K562 (cell line): Measurements from ENCODE around the gene CCR2. TPM values are rescaled to one million over a fixed set of nuclear protein-coding genes. Genes with fewer than 3 reads are reported as not detected.
A peak's percentile ranks its signal among the peaks of the same experiment; 100 is the strongest.

Source experiments
- ATAC-seq: fragments of 200-7000 bp; cut with Tn5 transposase; 3 replicates; pipeline ENCODE4 v1.9.1; 2020; ENCODE audit warnings: moderate library complexity
- BruUV-seq: library from RNA; stranded (reverse); fragments of 400-500 nt; replicated peaks from 2 replicates; lab custom pipeline; 2021; lab: Mats Ljungman, UMichigan
- CTCF ChIA-PET: fragments of 300-600 bp; formaldehyde crosslinking; extraction: SDS; loops from one replicate; lab custom pipeline; 2021; ENCODE audit warnings: low intra/inter-chr PET ratio; lab: Yijun Ruan, JAX
- POLR2A ChIA-PET: fragments of 300-600, 350-650 bp; sonication (Branson Sonifier 250); formaldehyde crosslinking; extraction: SDS; loops from one replicate; lab custom pipeline; 2021; ENCODE audit warnings: antibody characterized with exemption, inconsistent platforms; lab: Yijun Ruan, JAX
- DNase-seq, 4 experiments: peaks; one replicate each; pipeline versions ENCODE4 v3.0.0 to v3.0.0-alpha.2; 2011 to 2018; ENCODE audit warnings: low spot score in 3 of 4, mixed read lengths in 3 of 4; ENCODE audit errors: extremely low read depth in 1 of 4
- FAIRE-seq: peaks from 2 replicates; lab custom pipeline; 2011; peaks lifted over from hg19 to GRCh38; lab: Jason Lieb, UNC
- H2AFZ ChIP-seq: 2 replicates; pipeline ENCODE4 v1.6.0; 2011; ENCODE audit warnings: low read depth, low read length, control low read depth, inconsistent platforms
- H3K27ac ChIP-seq: fragments of 200-600 bp; 3 replicates; pipeline ENCODE4 v1.8.0; 2011; ENCODE audit warnings: low read depth, mild to moderate bottlenecking, control low read depth, inconsistent platforms, low read length, moderate library complexity, mixed read lengths; ENCODE audit errors: extremely low read depth
- H3K27me3 ChIP-seq, 2 experiments: fragments of 300-600 bp in 1 of 2; 2 replicates in 1 of 2; 3 replicates in 1 of 2; pipeline versions ENCODE4 v1.6.0 to v1.8.0; 2011; ENCODE audit warnings: inconsistent platforms in 2 of 2, low read length in 2 of 2, mild to moderate bottlenecking in 1 of 2, mixed read lengths in 1 of 2, moderate library complexity in 1 of 2; ENCODE audit not compliant: control insufficient read depth in 2 of 2, insufficient read depth in 2 of 2
- H3K36me3 ChIP-seq: fragments of 300-600 bp; 3 replicates; pipeline ENCODE4 v1.8.0; 2011; ENCODE audit warnings: mild to moderate bottlenecking, low read length, inconsistent platforms; ENCODE audit not compliant: control insufficient read depth, insufficient read depth
- H3K4me1 ChIP-seq, 2 experiments: fragments of 200-600 bp in 1 of 2; replicated peaks in 1 of 2; 2 replicates in 1 of 2; 3 replicates in 1 of 2; pipeline versions ENCODE4 v1.5.1 to v1.8.0; 2011; ENCODE audit warnings: inconsistent platforms in 2 of 2, low read length in 2 of 2, mild to moderate bottlenecking in 1 of 2, mixed read lengths in 1 of 2, moderate library complexity in 1 of 2; ENCODE audit not compliant: control insufficient read depth in 2 of 2, insufficient read depth in 2 of 2
- H3K4me2 ChIP-seq: 2 replicates; pipeline ENCODE4 v1.6.1; 2011; ENCODE audit warnings: low read length, control low read depth, inconsistent platforms, mixed read lengths; ENCODE audit not compliant: insufficient read depth
- H3K4me3 ChIP-seq: fragments of 200-600 bp; sonication (generic), shearing (Covaris generic); 2 replicates; pipeline ENCODE4 v1.5.1; 2016; ENCODE audit warnings: control low read depth, inconsistent platforms
- H3K79me2 ChIP-seq: fragments of 200-600 bp; 3 replicates; pipeline ENCODE4 v1.8.0; 2011; ENCODE audit warnings: low read length, inconsistent platforms; ENCODE audit not compliant: control insufficient read depth, insufficient read depth
- H3K9ac ChIP-seq, 2 experiments: 2 replicates each; pipeline versions ENCODE4 v1.6.0 to v1.6.1; 2011; ENCODE audit warnings: low read depth in 2 of 2, low read length in 2 of 2, control low read depth in 1 of 2, inconsistent platforms in 1 of 2, mild to moderate bottlenecking in 1 of 2, mixed read lengths in 1 of 2; ENCODE audit not compliant: insufficient read depth in 1 of 2
- H3K9me1 ChIP-seq: one replicate; pipeline ENCODE4 v1.6.0; 2011; ENCODE audit warnings: inconsistent platforms, mild to moderate bottlenecking, low read length, moderate library complexity; ENCODE audit not compliant: control insufficient read depth, insufficient read depth
- H3K9me3 ChIP-seq: replicated peaks from 2 replicates; pipeline ENCODE4 v1.5.1; 2011; ENCODE audit warnings: low read depth, low read length, inconsistent platforms; ENCODE audit not compliant: control insufficient read depth, insufficient read depth
- H4K20me1 ChIP-seq: replicated peaks from 2 replicates; pipeline ENCODE4 v1.6.1; 2011; ENCODE audit warnings: low read length, inconsistent platforms, mixed read lengths; ENCODE audit not compliant: control insufficient read depth, insufficient read depth
- ARID2 ChIP-seq: fragments of 450-650 bp; IDR thresholded peaks from 2 replicates; pipeline ENCODE4 v1.6.1; 2017; ENCODE audit warnings: antibody characterized with exemption, mild to moderate bottlenecking
- BRF1 ChIP-seq: IDR thresholded peaks from 3 replicates; pipeline ENCODE4 v1.6.1; 2011; ENCODE audit warnings: borderline replicate concordance, mild to moderate bottlenecking; ENCODE audit not compliant: insufficient read length; ENCODE audit errors: extremely low read depth
- DDX20 ChIP-seq: fragments of 450-650 bp; IDR thresholded peaks from 2 replicates; pipeline ENCODE4 v1.6.1; 2016; ENCODE audit warnings: missing genetic modification characterization, low read depth, mild to moderate bottlenecking, missing compliant biosample characterization, moderate library complexity
- ELF1 ChIP-seq: fragments of 200-800 bp; sonication (Bioruptor generic); IDR thresholded peaks from 2 replicates; pipeline ENCODE4 v1.6.1; 2016; ENCODE audit warnings: missing genetic modification characterization, missing compliant biosample characterization
- FIP1L1 ChIP-seq: fragments of 200-400 bp; formaldehyde crosslinking; IDR thresholded peaks from 2 replicates; pipeline ENCODE4 v1.6.1; 2018; ENCODE audit warnings: mild to moderate bottlenecking, low read depth, low read length; ENCODE audit not compliant: poor library complexity, severe bottlenecking
- GABPA ChIP-seq: fragments of 200-800 bp; sonication (Bioruptor generic); conservative IDR thresholded peaks from 2 replicates; pipeline ENCODE4 v1.6.1; 2016; ENCODE audit warnings: low read depth, missing genetic modification characterization, missing compliant biosample characterization
- HDGF ChIP-seq: fragments of 450-650 bp; IDR thresholded peaks from 2 replicates; pipeline ENCODE4 v1.6.1; 2016
- MECOM ChIP-seq: fragments of 250-450 bp; sonication (Bioruptor Pico); IDR thresholded peaks from 2 replicates; pipeline ENCODE4 v1.8.0; 2022; ENCODE audit warnings: inconsistent platforms
- MTA1 ChIP-seq: fragments of 450-650 bp; IDR thresholded peaks from 2 replicates; pipeline ENCODE4 v1.6.1; 2017; ENCODE audit warnings: borderline replicate concordance
- MXI1 ChIP-seq: IDR thresholded peaks from 2 replicates; pipeline ENCODE4 v1.6.1; 2011; ENCODE audit warnings: low read depth, mild to moderate bottlenecking, improper control_type of control experiment, low read length
- NCOA2 ChIP-seq, 2 experiments: fragments of 450-650 bp; IDR thresholded peaks; 2 replicates each; pipeline ENCODE4 v1.6.1; 2018; ENCODE audit warnings: mild to moderate bottlenecking in 2 of 2, moderate library complexity in 1 of 2; ENCODE audit not compliant: partially characterized antibody in 2 of 2
- NFE2 ChIP-seq: IDR thresholded peaks from 2 replicates; pipeline ENCODE4 v1.6.1; 2014; ENCODE audit warnings: antibody characterized with exemption, low read depth
- POLR2AphosphoS2 ChIP-seq: IDR thresholded peaks from 2 replicates; pipeline ENCODE4 v1.6.1; 2012; ENCODE audit warnings: low read length, improper control_type of control experiment
- RBM22 ChIP-seq: fragments of 200-400 bp; formaldehyde crosslinking; IDR thresholded peaks from 2 replicates; pipeline ENCODE4 v1.6.1; 2018; ENCODE audit warnings: low read length, low read depth; ENCODE audit not compliant: poor library complexity, severe bottlenecking
- SIX5 ChIP-seq, 2 experiments: IDR thresholded peaks; 2 replicates each; pipeline ENCODE4 v1.6.1; 2011; ENCODE audit warnings: low read length in 2 of 2, borderline replicate concordance in 1 of 2, low read depth in 1 of 2, mild to moderate bottlenecking in 1 of 2, moderate library complexity in 1 of 2; ENCODE audit not compliant: insufficient read depth in 1 of 2
- SRF ChIP-seq, 2 experiments: fragments of 250-450, 450-650 bp in 1 of 2; sonication (Bioruptor Pico) in 1 of 2; sonication (generic) in 1 of 2; formaldehyde crosslinking; IDR thresholded peaks; 2 replicates each; pipeline versions ENCODE4 v1.5.0 to v1.5.1; 2020 to 2022; ENCODE audit warnings: mild to moderate bottlenecking in 1 of 2, missing genetic modification reagents in 1 of 2
- SRSF3 ChIP-seq: fragments of 200-400 bp; formaldehyde crosslinking; IDR thresholded peaks from 2 replicates; pipeline ENCODE4 v1.6.1; 2016; ENCODE audit warnings: mild to moderate bottlenecking, low read length, moderate library complexity; ENCODE audit not compliant: insufficient read depth
- TAF7 ChIP-seq: fragments of 450-650 bp; IDR thresholded peaks from 2 replicates; pipeline ENCODE4 v1.6.1; 2016; ENCODE audit warnings: missing genetic modification characterization, missing compliant biosample characterization
- TEAD4 ChIP-seq, 2 experiments: sonication (generic) in 1 of 2; formaldehyde crosslinking in 1 of 2; IDR thresholded peaks; 2 replicates each; pipeline versions ENCODE4 v1.6.1 to v1.8.0; 2012 to 2022; ENCODE audit warnings: borderline replicate concordance in 1 of 2, inconsistent platforms in 1 of 2, low read length in 1 of 2, mild to moderate bottlenecking in 1 of 2, missing genetic modification reagents in 1 of 2
- ZBTB7A ChIP-seq: IDR thresholded peaks from 2 replicates; pipeline ENCODE4 v1.6.1; 2011; ENCODE audit warnings: low read depth, mild to moderate bottlenecking, low read length, moderate library complexity, borderline replicate concordance; ENCODE audit not compliant: control insufficient read depth
- ZFX ChIP-seq: sonication (generic); formaldehyde crosslinking; IDR thresholded peaks from 2 replicates; pipeline ENCODE4 v1.8.0; 2022; ENCODE audit warnings: mild to moderate bottlenecking, missing genetic modification reagents, moderate library complexity
- ZNF133 ChIP-seq: fragments of 250-450 bp; sonication (Bioruptor Pico); IDR thresholded peaks from 2 replicates; pipeline ENCODE4 v1.4.0; 2020; ENCODE audit warnings: mild to moderate bottlenecking
- ZZZ3 ChIP-seq: fragments of 450-650 bp; IDR thresholded peaks from 2 replicates; pipeline ENCODE4 v1.6.1; 2016; ENCODE audit warnings: antibody characterized with exemption, mild to moderate bottlenecking, moderate library complexity
- WGBS: fragments of 100-300 bp; shearing (Covaris generic); methylation state at CpG from one replicate; pipeline ENCODE4 v1.1.6; 2016; ENCODE audit warnings: low coverage, mixed read lengths; ENCODE audit not compliant: insufficient coverage; ENCODE audit errors: missing lambda C conversion rate; 5-methylcytosine and 5-hydroxymethylcytosine counted together
- in situ Hi-C: fragments of 300-500 bp; cut with MboI; formaldehyde crosslinking; loops from 4 replicates; pipeline ENCODE4 v1.15.0; 2018; ENCODE audit warnings: inconsistent platforms, mixed read lengths
- intact Hi-C: fragments of 100-400 bp; cut with micrococcal nuclease; formaldehyde crosslinking; loops from 2 replicates; pipeline ENCODE4 v1.14.2; 2022
- polyA plus RNA-seq, 8 experiments: library from polyadenylated mRNA; depleted of rRNA in 4 of 8; stranded (reverse) in 5 of 8; unstranded in 3 of 8; fragments of >200 nt; fragmentation: Nextera tagmentation in 2 of 8; fragmentation: Illumina TruSeq in 1 of 8; extraction: Ambion mirVana in 2 of 8; extraction: Trizol in 1 of 8; gene quantifications; 2 replicates each; pipeline versions ENCODE4 v1.2.1 to v1.2.3, GENCODE V29; 2011 to 2014; ENCODE audit warnings: inconsistent platforms in 1 of 8, missing spikeins in 1 of 8
- total RNA-seq, 7 experiments: library from RNA; depleted of rRNA in 6 of 7; stranded (reverse); fragments of >200 nt in 6 of 7; fragmentation: Illumina TruSeq in 2 of 7; extraction: Trizol in 2 of 7; gene quantifications; 2 replicates each; pipeline versions ENCODE4 v1.2.1 to v1.2.3, GENCODE V29; 2011 to 2021; ENCODE audit warnings: low replicate concordance in 1 of 7
- TF ChIP-seq, protein P1 (sequence below): sonication (generic); formaldehyde crosslinking; IDR thresholded peaks from 2 replicates; pipeline ENCODE4 v1.9.0; 2022; ENCODE audit warnings: mild to moderate bottlenecking, missing genetic modification reagents

CCR2 gene
- total and polyA plus RNA-seq, 9 of the 15 experiments (the other 6 are each of a cell fraction or from before 2014, with no cell fraction given) = not detected

DNA sequence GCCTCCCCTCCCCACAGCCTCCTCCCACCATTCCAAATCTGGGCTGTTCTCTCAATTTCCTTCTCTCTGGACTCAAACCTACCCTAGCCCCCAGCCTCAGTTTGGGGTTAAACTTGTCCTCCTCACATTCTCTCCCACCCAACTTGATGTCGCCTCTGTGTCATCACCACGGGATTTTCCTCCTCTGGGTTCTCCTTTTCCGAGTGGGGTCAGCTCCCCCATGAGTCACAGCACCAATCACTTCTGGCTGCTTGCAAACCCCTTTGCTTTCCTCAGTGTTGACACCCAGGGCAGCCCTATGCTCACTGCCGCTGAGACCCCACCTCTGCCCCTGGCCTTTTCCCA, 52.5 kb downstream of the CCR2 start:
- no peaks in the 10 kb centered on the region for H4K20me1 ChIP-seq
- intact Hi-C loops (no loop called here), in situ Hi-C loops (loop anchor here (25.0 kb wide), 1 partner anchor 1369 kb away; the partner anchor contains the start of gene CLEC3B)
- H3K4me3 ChIP-seq = peak overlapping the region; percentile 35; the same call in 1 of the 2 replicates
- ChIA-PET POLR2A (no interaction called here), CTCF (no interaction called here)
- TSS peak; percentile 79 for BruUV-seq
- peaks cover 25 to 39% of the 10 kb centered on the region in 2 experiments for H3K4me1 ChIP-seq
- H3K36me3 ChIP-seq = no peaks in the 10 kb centered on the region
- no peak for FAIRE-seq
- no peaks in the 10 kb centered on the region for H3K9me3 ChIP-seq
- peak; percentile 26 to 48 (median 44) for DNase-seq
- H3K79me2 ChIP-seq = peaks cover 2% of the 10 kb centered on the region; the same call in 1 of the 3 replicates
- H3K4me2 ChIP-seq = peak overlapping the region; percentile 84
- H3K27ac ChIP-seq = peak overlapping the region; percentile 88
- peak; percentile 5; the same call in 2 of the 3 replicates for ATAC-seq
- peak overlapping the region; percentile 96 for H2AFZ ChIP-seq
- H3K9ac ChIP-seq = peak overlapping the region; percentile 53 to 66; a peak in 3 of 4 replicates
- H3K27me3 ChIP-seq = no peaks in the 10 kb centered on the region
- no peaks in the 10 kb centered on the region for H3K9me1 ChIP-seq
- WGBS = 24% methylated on average over 4 of the region's 4 CpGs
- TF ChIP-seq SRSF3 = no peak
- no peak for TF ChIP-seq BRF1
- no peak for TF ChIP-seq ELF1 (tag)
- TF ChIP-seq SIX5 (IDR thresholded peaks at IDR 0.05; ENCODE audit: borderline replicate concordance in 1 of 2, insufficient read depth in 1 of 2, low read depth in 1 of 2, low read length in 2 of 2) = no peak
- TF ChIP-seq HDGF = no peak
- TF ChIP-seq ZNF133 = no peak
- TF ChIP-seq TAF7 = peak; percentile 14; the same call in 1 of the 2 replicates
- no peak for TF ChIP-seq DDX20
- no peak for TF ChIP-seq MTA1
- no peak for TF ChIP-seq MECOM (CRISPR knock-in tag)
- TF ChIP-seq MXI1 = no peak
- TF ChIP-seq SRF (CRISPR knock-in tag; IDR thresholded peaks at IDR 0.05) = no peak
- no peak for TF ChIP-seq POLR2AphosphoS2
- TF ChIP-seq, protein P1, sequence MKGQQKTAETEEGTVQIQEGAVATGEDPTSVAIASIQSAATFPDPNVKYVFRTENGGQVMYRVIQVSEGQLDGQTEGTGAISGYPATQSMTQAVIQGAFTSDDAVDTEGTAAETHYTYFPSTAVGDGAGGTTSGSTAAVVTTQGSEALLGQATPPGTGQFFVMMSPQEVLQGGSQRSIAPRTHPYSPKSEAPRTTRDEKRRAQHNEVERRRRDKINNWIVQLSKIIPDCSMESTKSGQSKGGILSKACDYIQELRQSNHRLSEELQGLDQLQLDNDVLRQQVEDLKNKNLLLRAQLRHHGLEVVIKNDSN (CRISPR knock-in tag) = no peak
- TF ChIP-seq ARID2 = no peak
- TF ChIP-seq GABPA (tag) = no peak
- TF ChIP-seq ZFX = no peak
- TF ChIP-seq TEAD4 (IDR thresholded peaks at IDR 0.05; ENCODE audit: low read length) = no peak
- no peak for TF ChIP-seq TEAD4 (CRISPR knock-in tag; IDR thresholded peaks at IDR 0.05; ENCODE audit: borderline replicate concordance)
- no peak for TF ChIP-seq RBM22
- TF ChIP-seq NFE2 = no peak
- no peak for TF ChIP-seq NCOA2 (IDR thresholded peaks at IDR 0.05; ENCODE audit: partially characterized antibody in 2 of 2)
- no peak for TF ChIP-seq FIP1L1
- no peak for TF ChIP-seq ZZZ3
- TF ChIP-seq ZBTB7A = 0 out of 2 replicates have a peak, but pooled peaks have one; percentile 40
